GM06990 (cell line): ENCODE measurements around the gene PRKCB.
A peak's percentile ranks its signal among the peaks of the same experiment; 100 is the strongest.

Experiments used
- DNase-seq: peaks from one replicate; pipeline ENCODE4 v3.0.0-alpha.2; 2011; ENCODE audit not compliant: insufficient read length; ENCODE audit errors: extremely low read depth
- H3K27me3 ChIP-seq: replicated peaks from 2 replicates; pipeline ENCODE4 v1.6.0; 2011; ENCODE audit warnings: low read length; ENCODE audit not compliant: control insufficient read depth, insufficient read depth
- H3K36me3 ChIP-seq: 2 replicates; pipeline ENCODE4 v1.5.1; 2011; ENCODE audit warnings: low read length; ENCODE audit not compliant: control insufficient read depth, insufficient read depth
- H3K4me3 ChIP-seq: replicated peaks from 2 replicates; pipeline ENCODE4 v1.5.1; 2011; ENCODE audit warnings: low read depth, mild to moderate bottlenecking, control low read depth, low read length
- CTCF ChIP-seq: IDR thresholded peaks from 2 replicates; pipeline ENCODE4 v1.5.1; 2011; ENCODE audit warnings: low read length, control low read depth, mild to moderate bottlenecking, inconsistent platforms; ENCODE audit not compliant: insufficient read depth, poor library complexity, severe bottlenecking

PRKCB gene

GRCh38 chr16:23976091-23976490 lies 140.3 kb downstream of the PRKCB start:
- TF ChIP-seq CTCF = no peak
- no peak for DNase-seq
- Histone ChIP-seq H3K27me3 (no peaks in the 10 kb centered on the region), H3K4me3 (no peak overlapping the region), H3K36me3 (peaks cover 10% of the 10 kb centered on the region)

- TF ChIP-seq CTCF = no peak
- Histone ChIP-seq H3K27me3 (no peaks in the 10 kb centered on the region), H3K4me3 (no peak overlapping the region), H3K36me3 (peaks cover 10% of the 10 kb centered on the region)
- peak; percentile 21 for DNase-seq
These were observed 140.7 kb downstream of the PRKCB start for GRCh38 chr16:23976524-23976923.

- no peak overlapping the region for H3K4me3 ChIP-seq
- no peak for TF ChIP-seq CTCF
- no peak for DNase-seq
- H3K27me3 ChIP-seq = no peaks in the 10 kb centered on the region
- H3K36me3 ChIP-seq = peaks cover 8% of the 10 kb centered on the region
These were observed 143.7 kb downstream of the PRKCB start for GRCh38 chr16:23979441-23979840.

- H3K36me3 ChIP-seq = peaks cover 8% of the 10 kb centered on the region
- DNase-seq = no peak
- H3K4me3 ChIP-seq = no peak overlapping the region
- TF ChIP-seq CTCF = no peak
- H3K27me3 ChIP-seq = no peaks in the 10 kb centered on the region
These were observed 144.2 kb downstream of the PRKCB start for GRCh38 chr16:23979982-23980381.

GRCh38 chr16:23981429-23982399 lies 145.9 kb downstream of the PRKCB start:
- DNase-seq = no peak

More at GRCh38 chr16:23981429-23982399, 145.9 kb downstream of the PRKCB start:
- TF ChIP-seq CTCF = no peak
- Histone ChIP-seq H3K4me3 (no peak overlapping the region), H3K27me3 (no peaks in the 10 kb centered on the region), H3K36me3 (peaks cover 4% of the 10 kb centered on the region)
